Measurements from ENCODE around the gene AMY2A. TPM values are rescaled to one million over a fixed set of nuclear protein-coding genes. Genes with fewer than 3 reads are reported as not detected.
"Not testable (repeated sequence)": the region's sequence is repeated elsewhere in the genome, so short reads cannot be mapped to it uniquely, and the experiment has no call there.

The AMY2A gene
- total RNA-seq (2014; rRNA removed; shearing (Covaris generic)), result not detected in 2 replicates
- polyA plus RNA-seq (2016; fragmentation: Nextera tagmentation; extraction: Ambion mirVana), result not detected in 2 replicates
- long read RNA-seq, result 0 reads

DNA sequence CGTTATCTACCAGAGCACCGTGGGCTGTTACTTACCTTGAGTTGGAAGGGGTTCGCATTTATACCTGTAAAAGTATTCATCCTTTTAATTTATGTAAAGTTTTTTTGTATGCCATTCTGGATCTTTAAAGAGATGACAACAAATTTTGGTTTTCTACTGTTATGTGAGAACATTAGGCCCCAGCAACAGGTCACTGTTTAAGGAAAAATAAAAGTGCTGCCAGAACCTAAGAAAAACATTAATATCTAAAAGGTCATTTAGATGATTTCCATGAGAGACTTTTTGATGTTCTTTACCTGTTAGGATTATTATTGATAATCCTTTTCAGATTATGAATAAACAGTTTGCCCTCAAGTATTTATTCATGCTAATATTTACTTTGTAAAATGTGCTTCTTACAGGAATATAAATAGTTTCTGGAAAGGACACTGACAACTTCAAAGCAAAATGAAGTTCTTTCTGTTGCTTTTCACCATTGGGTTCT lies at the start of gene AMY2A:
TSS of gene AMY2A (plus strand) at position 434 of the 484 bp plus-strand sequence. CDS start at position 448, 14 bp downstream.
- not testable (repeated sequence) for H3K27me3 Mint-ChIP-seq (ENCODE audit: insufficient read depth, low read depth, poor library complexity); H3K79me2 ChIP-seq (replicated peaks; ENCODE audit: insufficient read depth); H4K20me1 ChIP-seq (replicated peaks; ENCODE audit: insufficient read depth); H3K9me2 ChIP-seq (ENCODE audit: insufficient read depth); H3K4me3 ChIP-seq; H3K27ac ChIP-seq (ENCODE audit: low read depth); ATAC-seq; H3K4me1 ChIP-seq (ENCODE audit: insufficient read depth); H3K27ac Mint-ChIP-seq; H3K27me3 ChIP-seq (ENCODE audit: insufficient read depth); H3K36me3 Mint-ChIP-seq (ENCODE audit: low read depth); H3K9me3 Mint-ChIP-seq; H3K36me3 ChIP-seq (ENCODE audit: insufficient read depth); H3K4me2 ChIP-seq; H3F3A ChIP-seq (replicated peaks; ENCODE audit: low read depth); H2AFZ ChIP-seq; H3K4me3 Mint-ChIP-seq; DNase-seq (ENCODE audit: low spot score); H3K4me1 Mint-ChIP-seq

DNA sequence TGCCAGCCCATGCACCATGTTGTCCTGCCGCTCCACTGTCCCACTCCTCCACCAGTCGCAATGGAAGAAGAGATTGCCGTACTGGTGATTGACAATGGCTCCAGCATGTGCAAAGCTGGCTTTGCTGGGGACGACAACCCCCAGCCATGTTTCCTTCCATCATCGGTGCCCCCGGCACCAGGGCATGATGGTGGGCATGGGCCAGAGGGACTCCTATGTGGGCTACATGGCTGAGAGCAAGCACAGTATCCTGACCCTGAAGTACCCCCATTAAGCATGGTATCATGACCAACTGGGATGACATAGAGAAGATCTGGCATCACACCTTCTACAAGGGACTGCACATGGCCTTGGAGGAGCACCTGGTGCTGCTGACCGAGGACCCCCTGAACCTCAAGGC lies 47.7 kb upstream of the AMY2A start:
- no peaks in the 10 kb centered on the region for H3K79me2 ChIP-seq (replicated peaks; ENCODE audit: insufficient read depth)
- H3F3A ChIP-seq (replicated peaks; ENCODE audit: low read depth), result no peaks in the 10 kb centered on the region
- no peak overlapping the region for H3K4me3 ChIP-seq
- no peaks in the 10 kb centered on the region for H3K27me3 ChIP-seq (ENCODE audit: insufficient read depth)
- no peak overlapping the region for H2AFZ ChIP-seq
- TF ChIP-seq, protein P1, sequence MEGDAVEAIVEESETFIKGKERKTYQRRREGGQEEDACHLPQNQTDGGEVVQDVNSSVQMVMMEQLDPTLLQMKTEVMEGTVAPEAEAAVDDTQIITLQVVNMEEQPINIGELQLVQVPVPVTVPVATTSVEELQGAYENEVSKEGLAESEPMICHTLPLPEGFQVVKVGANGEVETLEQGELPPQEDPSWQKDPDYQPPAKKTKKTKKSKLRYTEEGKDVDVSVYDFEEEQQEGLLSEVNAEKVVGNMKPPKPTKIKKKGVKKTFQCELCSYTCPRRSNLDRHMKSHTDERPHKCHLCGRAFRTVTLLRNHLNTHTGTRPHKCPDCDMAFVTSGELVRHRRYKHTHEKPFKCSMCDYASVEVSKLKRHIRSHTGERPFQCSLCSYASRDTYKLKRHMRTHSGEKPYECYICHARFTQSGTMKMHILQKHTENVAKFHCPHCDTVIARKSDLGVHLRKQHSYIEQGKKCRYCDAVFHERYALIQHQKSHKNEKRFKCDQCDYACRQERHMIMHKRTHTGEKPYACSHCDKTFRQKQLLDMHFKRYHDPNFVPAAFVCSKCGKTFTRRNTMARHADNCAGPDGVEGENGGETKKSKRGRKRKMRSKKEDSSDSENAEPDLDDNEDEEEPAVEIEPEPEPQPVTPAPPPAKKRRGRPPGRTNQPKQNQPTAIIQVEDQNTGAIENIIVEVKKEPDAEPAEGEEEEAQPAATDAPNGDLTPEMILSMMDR (conservative IDR thresholded peaks at IDR 0.05; ENCODE audit: low read depth in 2 of 2), result no peak
- DNase-seq (ENCODE audit: low spot score), result no peak
- peaks cover 3% of the 10 kb centered on the region; the same call in 1 of the 3 replicates for H3K36me3 Mint-ChIP-seq (ENCODE audit: low read depth)
- H3K4me1 Mint-ChIP-seq, result no peaks in the 10 kb centered on the region
- no peak for ATAC-seq
- no peak overlapping the region for H3K4me2 ChIP-seq
- H4K20me1 ChIP-seq (replicated peaks; ENCODE audit: insufficient read depth), result no peaks in the 10 kb centered on the region
- H3K27ac Mint-ChIP-seq, result no peak overlapping the region
- H3K9me3 Mint-ChIP-seq, result no peaks in the 10 kb centered on the region
- no peaks in the 10 kb centered on the region for H3K9me2 ChIP-seq (ENCODE audit: insufficient read depth)
- H3K36me3 ChIP-seq (ENCODE audit: insufficient read depth), result no peaks in the 10 kb centered on the region
- no peak overlapping the region for H3K4me3 Mint-ChIP-seq
- H3K27ac ChIP-seq (ENCODE audit: low read depth), result no peak overlapping the region
- H3K27me3 Mint-ChIP-seq (ENCODE audit: insufficient read depth, low read depth, poor library complexity), result no peaks in the 10 kb centered on the region
- H3K4me1 ChIP-seq (ENCODE audit: insufficient read depth), result no peaks in the 10 kb centered on the region

DNA sequence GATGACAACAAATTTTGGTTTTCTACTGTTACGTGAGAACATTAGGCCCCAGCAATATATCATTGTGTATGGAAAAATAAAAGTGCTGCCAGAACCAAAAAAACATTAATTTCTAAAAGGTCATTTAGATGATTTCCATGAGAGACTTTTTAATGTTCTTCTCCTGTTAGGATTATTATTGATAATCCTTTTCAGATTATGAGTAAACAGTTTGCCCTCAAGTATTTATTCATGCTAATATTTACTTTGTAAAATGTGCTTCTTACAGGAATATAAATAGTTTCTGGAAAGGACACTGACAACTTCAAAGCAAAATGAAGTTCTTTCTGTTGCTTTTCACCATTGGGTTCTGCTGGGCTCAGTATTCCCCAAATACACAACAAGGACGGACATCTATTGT lies 45.9 kb upstream of the AMY2A start, which contains the start of gene AMY2B:
TSS of gene AMY2B (plus strand) at position 301 of the 400 bp plus-strand sequence. CDS start at position 315, 14 bp downstream.
- not testable (repeated sequence) for H3K36me3 Mint-ChIP-seq (ENCODE audit: low read depth); H3F3A ChIP-seq (replicated peaks; ENCODE audit: low read depth); H3K4me1 ChIP-seq (ENCODE audit: insufficient read depth); H3K4me3 ChIP-seq; H3K27ac Mint-ChIP-seq; H3K36me3 ChIP-seq (ENCODE audit: insufficient read depth); H3K9me3 Mint-ChIP-seq; ATAC-seq; H3K27me3 ChIP-seq (ENCODE audit: insufficient read depth); H3K27ac ChIP-seq (ENCODE audit: low read depth); H3K27me3 Mint-ChIP-seq (ENCODE audit: insufficient read depth, low read depth, poor library complexity); H3K4me1 Mint-ChIP-seq; DNase-seq (ENCODE audit: low spot score); H4K20me1 ChIP-seq (replicated peaks; ENCODE audit: insufficient read depth); H3K4me3 Mint-ChIP-seq; H3K4me2 ChIP-seq; H3K79me2 ChIP-seq (replicated peaks; ENCODE audit: insufficient read depth); H3K9me2 ChIP-seq (ENCODE audit: insufficient read depth); H2AFZ ChIP-seq

DNA sequence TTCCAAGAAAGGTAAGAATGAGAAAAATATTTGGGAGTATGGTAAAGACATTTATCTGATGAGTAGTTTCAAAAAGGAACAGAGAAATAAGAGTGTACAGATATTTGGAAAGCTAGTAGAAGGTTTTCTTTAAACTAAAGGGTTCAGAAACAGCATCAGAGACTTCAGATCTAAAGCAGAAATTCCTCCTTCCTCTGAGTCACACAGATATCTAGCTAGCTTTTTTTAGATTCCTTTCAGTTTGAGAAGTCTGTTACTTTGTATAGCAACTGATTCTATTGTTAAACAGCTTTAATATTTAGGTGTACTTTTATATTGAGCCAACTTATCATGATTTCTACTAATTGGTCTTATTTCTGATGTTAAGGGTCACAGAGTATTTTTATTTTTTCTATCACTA lies 41.2 kb upstream of the AMY2A start:
- no peaks in the 10 kb centered on the region for H3K9me3 Mint-ChIP-seq
- DNase-seq (ENCODE audit: low spot score), result no peak
- no peak for TF ChIP-seq CREB1 (CRISPR knock-in tag; IDR thresholded peaks at IDR 0.05; ENCODE audit: low read depth)
- TF ChIP-seq ZNF114 (CRISPR knock-in tag; IDR thresholded peaks at IDR 0.05), result no peak
- TF ChIP-seq STAT1 (IDR thresholded peaks at IDR 0.05; ENCODE audit: unreplicated experiment), result no peak
- TF ChIP-seq NANOG (IDR thresholded peaks at IDR 0.05; ENCODE audit: borderline replicate concordance), result no peak
- TF ChIP-seq, protein P1 (conservative IDR thresholded peaks at IDR 0.05; ENCODE audit: low read depth in 2 of 2), result no peak

More for the DNA sequence above, 41.2 kb upstream of the AMY2A start:
- Histone ChIP-seq H3K79me2 (replicated peaks; ENCODE audit: insufficient read depth) (no peaks in the 10 kb centered on the region), H2AFZ (no peak overlapping the region), H3K4me2 (no peak overlapping the region), H3K36me3 (ENCODE audit: insufficient read depth) (no peaks in the 10 kb centered on the region), H3K27me3 (ENCODE audit: insufficient read depth) (no peaks in the 10 kb centered on the region), H3K4me1 (ENCODE audit: insufficient read depth) (no peaks in the 10 kb centered on the region), H3K27ac (ENCODE audit: low read depth) (no peak overlapping the region), H3K9me2 (ENCODE audit: insufficient read depth) (no peaks in the 10 kb centered on the region), H4K20me1 (replicated peaks; ENCODE audit: insufficient read depth) (no peaks in the 10 kb centered on the region), H3K4me3 (no peak overlapping the region), H3F3A (replicated peaks; ENCODE audit: low read depth) (no peaks in the 10 kb centered on the region)
- H3K36me3 Mint-ChIP-seq (ENCODE audit: low read depth), result no peaks in the 10 kb centered on the region
- no peaks in the 10 kb centered on the region for H3K27me3 Mint-ChIP-seq (ENCODE audit: insufficient read depth, low read depth, poor library complexity)
- no peaks in the 10 kb centered on the region for H3K4me1 Mint-ChIP-seq
- no peak for ATAC-seq
- no peak overlapping the region for H3K4me3 Mint-ChIP-seq
- no peak overlapping the region for H3K27ac Mint-ChIP-seq
